Endothelial cell (in vitro differentiated cells): ENCODE measurements around the gene HOXD4. TPM values are rescaled to one million over a fixed set of nuclear protein-coding genes. Genes with fewer than 3 reads are reported as not detected.

ENCODE experiments used
- DNase-seq: peaks from one replicate; pipeline ENCODE4 v3.0.0; 2021; ENCODE audit warnings: low spot score
- H3K27ac Mint-ChIP-seq: one replicate; pipeline ENCODE4 v1.8.0; 2021; ENCODE audit warnings: mixed read lengths, inconsistent platforms; ENCODE audit not compliant: unreplicated experiment
- H3K27me3 Mint-ChIP-seq: one replicate; pipeline ENCODE4 v1.8.0; 2021; ENCODE audit warnings: mild to moderate bottlenecking, moderate library complexity, mixed read lengths, inconsistent platforms; ENCODE audit not compliant: unreplicated experiment
- H3K36me3 Mint-ChIP-seq: one replicate; pipeline ENCODE4 v1.8.0; 2021; ENCODE audit warnings: mild to moderate bottlenecking, low read depth, mixed read lengths, inconsistent platforms; ENCODE audit not compliant: unreplicated experiment
- H3K4me1 Mint-ChIP-seq: one replicate; pipeline ENCODE4 v1.8.0; 2021; ENCODE audit warnings: mild to moderate bottlenecking, mixed read lengths, inconsistent platforms; ENCODE audit not compliant: unreplicated experiment
- H3K4me3 Mint-ChIP-seq: one replicate; pipeline ENCODE4 v1.8.0; 2021; ENCODE audit warnings: mild to moderate bottlenecking, mixed read lengths, inconsistent platforms; ENCODE audit not compliant: unreplicated experiment
- H3K9me3 Mint-ChIP-seq: one replicate; pipeline ENCODE4 v1.8.0; 2021; ENCODE audit warnings: mixed read lengths, inconsistent platforms; ENCODE audit not compliant: unreplicated experiment
- CTCF ChIP-seq: fragments of 200-600 bp; sonication (generic); IDR thresholded peaks from one replicate; pipeline ENCODE4 v1.5.0; 2021; ENCODE audit warnings: antibody characterized with exemption; ENCODE audit not compliant: unreplicated experiment
- total RNA-seq: library from RNA; stranded (reverse); fragmentation: NEBNext Ultra II Directional; extraction: Animal tissue kit (Norgen Biotek cat#: 25700); gene quantifications from one replicate; pipeline ENCODE4 v1.2.1, GENCODE V29; 2021; ENCODE audit not compliant: unreplicated experiment

Gene HOXD4
- total RNA-seq, 1 donor from 2014 or later = 3.5 TPM

GRCh38 chr2:176175709-176176607, 24.6 kb downstream of the HOXD4 start:
- no peak overlapping the region for H3K27ac Mint-ChIP-seq
- DNase-seq = no peak
- H3K4me3 Mint-ChIP-seq = peak overlapping the region; percentile 56
- H3K36me3 Mint-ChIP-seq = peaks cover 15% of the 10 kb centered on the region
- peaks cover 52% of the 10 kb centered on the region for H3K4me1 Mint-ChIP-seq
- no peak for TF ChIP-seq CTCF
- H3K27me3 Mint-ChIP-seq = peaks cover 40% of the 10 kb centered on the region
- H3K9me3 Mint-ChIP-seq = no peaks in the 10 kb centered on the region

- no peak overlapping the region for H3K27ac Mint-ChIP-seq
- no peak for TF ChIP-seq CTCF
- no peak for DNase-seq
- H3K4me3 Mint-ChIP-seq = peak overlapping the region; percentile 79
- H3K4me1 Mint-ChIP-seq = peaks cover 50% of the 10 kb centered on the region
- H3K9me3 Mint-ChIP-seq = no peaks in the 10 kb centered on the region
- H3K36me3 Mint-ChIP-seq = peaks cover 13% of the 10 kb centered on the region
- H3K27me3 Mint-ChIP-seq = peaks cover 38% of the 10 kb centered on the region
These were observed 26.3 kb downstream of the HOXD4 start for GRCh38 chr2:176177580-176178037.

DNA sequence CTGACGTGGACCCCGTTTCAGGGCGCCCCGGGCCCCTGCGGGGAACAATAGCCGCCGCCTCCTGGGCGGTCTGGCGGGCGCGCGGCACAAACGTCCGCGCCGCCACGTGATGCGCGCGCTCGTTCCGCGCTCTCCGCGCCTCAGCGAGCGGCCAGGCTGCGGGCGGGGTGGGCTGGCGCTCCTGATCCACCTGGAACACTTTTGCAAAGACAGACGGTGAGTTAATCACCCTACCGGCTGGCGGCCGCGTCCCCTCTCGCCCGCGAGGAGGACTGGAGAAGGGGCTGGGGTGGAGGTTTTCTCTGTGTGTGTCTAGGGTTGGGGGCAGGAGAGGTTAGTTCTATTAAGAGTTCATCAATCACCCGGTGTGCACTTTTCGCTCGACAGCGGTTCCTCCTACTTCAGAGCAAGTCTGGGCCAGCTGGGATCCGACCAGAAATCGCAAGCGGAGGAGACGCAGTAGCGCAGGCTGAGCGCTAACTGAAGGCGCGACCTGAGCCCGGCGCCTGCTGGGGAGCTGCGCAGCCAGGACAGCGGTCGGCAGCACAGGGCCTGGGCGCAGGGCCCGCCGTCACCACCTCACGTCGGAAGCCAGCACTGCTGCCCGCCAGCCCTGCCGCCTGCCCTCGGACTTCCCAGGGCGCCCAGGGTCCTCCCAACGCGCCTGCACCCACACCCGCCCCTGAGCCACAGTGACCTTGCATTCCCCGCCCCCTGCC, 26.8 kb downstream of the HOXD4 start:
- Mint-ChIP-seq H3K4me3 (peak overlapping the region; percentile 83), H3K27ac (no peak overlapping the region), H3K4me1 (peaks cover 46% of the 10 kb centered on the region), H3K9me3 (no peaks in the 10 kb centered on the region), H3K27me3 (peaks cover 37% of the 10 kb centered on the region), H3K36me3 (peaks cover 11% of the 10 kb centered on the region)
- DNase-seq = no peak
- no peak for TF ChIP-seq CTCF

DNA sequence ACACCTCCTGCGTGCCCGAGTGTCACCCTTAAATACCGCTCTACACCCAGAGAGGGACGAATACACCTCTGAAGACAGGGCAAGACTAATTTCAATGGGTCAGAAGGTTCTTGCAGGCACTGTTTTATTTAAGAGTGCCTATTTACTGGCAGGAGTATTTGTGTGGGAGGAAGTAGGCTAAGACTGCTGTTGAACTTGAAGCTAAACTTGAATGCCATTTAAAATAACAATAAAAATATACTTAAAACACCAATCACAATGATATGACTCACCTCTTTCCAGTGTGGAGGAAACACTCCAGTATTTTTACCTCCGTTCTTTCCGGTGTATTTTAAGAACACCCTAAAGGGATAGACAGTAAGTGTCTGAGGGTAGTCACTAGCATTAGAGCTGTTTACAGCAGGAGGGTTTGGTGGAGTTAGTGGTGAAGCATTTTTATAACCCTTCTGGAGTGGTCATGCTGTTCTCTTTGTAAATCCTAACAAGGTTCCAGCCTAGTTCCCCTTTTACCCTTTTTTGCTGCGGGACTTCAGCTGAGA, 27.5 kb downstream of the HOXD4 start:
- Mint-ChIP-seq H3K9me3 (no peaks in the 10 kb centered on the region), H3K27me3 (peaks cover 37% of the 10 kb centered on the region), H3K4me3 (no peak overlapping the region), H3K4me1 (peaks cover 44% of the 10 kb centered on the region), H3K36me3 (peaks cover 14% of the 10 kb centered on the region), H3K27ac (no peak overlapping the region)
- DNase-seq = no peak
- no peak for TF ChIP-seq CTCF
